RPMI8226 (cell line): ENCODE measurements around the gene RNF225.
"Not testable (repeated sequence)": the region's sequence is repeated elsewhere in the genome, so short reads cannot be mapped to it uniquely, and the experiment has no call there.

ENCODE experiments used
- DNase-seq: peaks from one replicate; pipeline ENCODE4 v3.0.0-alpha.2; 2015

Gene RNF225

GRCh38 chr19:58387338-58388174 is 7.9 kb upstream of the RNF225 start:
- DNase-seq = peak; percentile 26

GRCh38 chr19:58388175-58388526 is 7.3 kb upstream of the RNF225 start:
- DNase-seq = no peak

GRCh38 chr19:58392945-58393724 is 2.3 kb upstream of the RNF225 start:
- DNase-seq = no peak

- DNase-seq = no peak
Measured at GRCh38 chr19:58393725-58394033, 1.8 kb upstream of the RNF225 start.

- no peak for DNase-seq
Measured at GRCh38 chr19:58394821-58395219, 636 bp upstream of the RNF225 start.

GRCh38 chr19:58395979-58396627 is 647 bp downstream of the RNF225 start:
- no peak for DNase-seq

GRCh38 chr19:58396691-58397532 is 1.5 kb downstream of the RNF225 start:
- no peak for DNase-seq

GRCh38 chr19:58397533-58398037 is 2.1 kb downstream of the RNF225 start:
- no peak for DNase-seq

- DNase-seq = no peak
Measured at GRCh38 chr19:58398087-58398486, 2.6 kb downstream of the RNF225 start.

- no peak for DNase-seq
Measured at GRCh38 chr19:58398545-58398944, 3.1 kb downstream of the RNF225 start.

GRCh38 chr19:58399903-58400302 is 4.4 kb downstream of the RNF225 start:
- no peak for DNase-seq

- no peak for DNase-seq
Measured at GRCh38 chr19:58400316-58400915, 5.0 kb downstream of the RNF225 start.

- peak; percentile 99 for DNase-seq
Measured at GRCh38 chr19:58400916-58401839, 5.7 kb downstream of the RNF225 start.

GRCh38 chr19:58401840-58402421 is 6.5 kb downstream of the RNF225 start:
- no peak for DNase-seq

- not testable (repeated sequence) for DNase-seq
Measured at GRCh38 chr19:58403920-58404478, 8.5 kb downstream of the RNF225 start.

- DNase-seq = no peak
Measured at GRCh38 chr19:58406818-58407657, 11.6 kb downstream of the RNF225 start.

- no peak for DNase-seq
Measured at GRCh38 chr19:58407658-58408151, 12.2 kb downstream of the RNF225 start.

GRCh38 chr19:58408152-58409009 is 12.9 kb downstream of the RNF225 start, which contains the start of gene ZNF584:
Gene ZNF584, plus strand, starts transcription at chr19:58408649. Its CDS starts 499 bp downstream, at chr19:58409148.
- DNase-seq = peak; percentile 96
